Hepatocyte (in vitro differentiated cells): ENCODE measurements around the gene POM121L2. TPM values are rescaled to one million over a fixed set of nuclear protein-coding genes. Genes with fewer than 3 reads are reported as not detected.
A peak's percentile ranks its signal among the peaks of the same experiment; 100 is the strongest.

ENCODE experiments used
- DNase-seq: peaks from one replicate; pipeline ENCODE4 v3.0.0-alpha.2; 2016; ENCODE audit warnings: low spot score
- H2AFZ ChIP-seq: fragments of 200-600 bp; sonication (generic); 2 replicates; pipeline ENCODE4 v1.6.0; 2016; ENCODE audit warnings: antibody characterized with exemption, mild to moderate bottlenecking
- H3K27ac ChIP-seq: fragments of 200-600 bp; sonication (generic); 2 replicates; pipeline ENCODE4 v1.5.1; 2016; ENCODE audit warnings: mild to moderate bottlenecking
- H3K27me3 ChIP-seq: fragments of 200-600 bp; sonication (generic); 2 replicates; pipeline ENCODE4 v1.6.1; 2016
- H3K36me3 ChIP-seq: fragments of 200-600 bp; sonication (generic); replicated peaks from 2 replicates; pipeline ENCODE4 v1.5.1; 2016; ENCODE audit warnings: low read depth; ENCODE audit not compliant: insufficient read depth
- H3K4me1 ChIP-seq: fragments of 200-600 bp; sonication (generic); 2 replicates; pipeline ENCODE4 v1.5.1; 2016; ENCODE audit warnings: mild to moderate bottlenecking, moderate library complexity; ENCODE audit not compliant: insufficient read depth
- H3K4me2 ChIP-seq: fragments of 200-600 bp; sonication (generic); 2 replicates; pipeline ENCODE4 v1.6.0; 2016
- H3K4me3 ChIP-seq: fragments of 200-600 bp; sonication (generic); 2 replicates; pipeline ENCODE4 v1.5.1; 2016; ENCODE audit warnings: mild to moderate bottlenecking
- H3K79me2 ChIP-seq: fragments of 200-600 bp; sonication (generic); 2 replicates; pipeline ENCODE4 v1.6.0; 2017; ENCODE audit warnings: mild to moderate bottlenecking
- H3K9me2 ChIP-seq: fragments of 200-600 bp; sonication (generic); replicated peaks from 2 replicates; pipeline ENCODE4 v1.6.0; 2017; ENCODE audit warnings: mild to moderate bottlenecking; ENCODE audit not compliant: insufficient read depth
- H3K9me3 ChIP-seq: fragments of 200-600 bp; sonication (generic); 2 replicates; pipeline ENCODE4 v1.5.1; 2016; ENCODE audit warnings: low read depth, mild to moderate bottlenecking
- H4K20me1 ChIP-seq: fragments of 200-600 bp; sonication (generic); 2 replicates; pipeline ENCODE4 v1.6.0; 2016; ENCODE audit warnings: mild to moderate bottlenecking; ENCODE audit not compliant: insufficient read depth, poor library complexity, severe bottlenecking
- CTCF ChIP-seq: fragments of 200-600 bp; sonication (generic); IDR thresholded peaks from 2 replicates; pipeline ENCODE4 v1.5.1; 2016; ENCODE audit warnings: antibody characterized with exemption, mild to moderate bottlenecking; ENCODE audit not compliant: poor library complexity
- EZH2 ChIP-seq: fragments of 200-600 bp; sonication (generic); IDR thresholded peaks from 2 replicates; pipeline ENCODE4 v1.6.1; 2016; ENCODE audit warnings: antibody characterized with exemption, mild to moderate bottlenecking, borderline replicate concordance
- EZH2phosphoT487 ChIP-seq: fragments of 200-600 bp; sonication (generic); IDR thresholded peaks from one replicate; pipeline ENCODE4 v1.6.1; 2018; ENCODE audit warnings: antibody characterized with exemption, mild to moderate bottlenecking, low read depth, moderate library complexity; ENCODE audit not compliant: unreplicated experiment, severe bottlenecking
- WGBS: methylation state at CpG from one replicate; pipeline ENCODE4 v1.1.6; 2016; ENCODE audit warnings: low lambda C conversion rate; ENCODE audit errors: missing lambda C conversion rate; 5-methylcytosine and 5-hydroxymethylcytosine counted together
- polyA plus RNA-seq: library from polyadenylated mRNA; unstranded; fragments of >200 nt; fragmentation: Nextera tagmentation; extraction: Ambion mirVana; gene quantifications from 2 replicates; pipeline ENCODE4 v1.2.1, GENCODE V29; 2016
- total RNA-seq: library from RNA; depleted of rRNA; stranded (reverse); fragments of >200 nt; gene quantifications from 2 replicates; pipeline ENCODE4 v1.2.3, GENCODE V29; 2014

Gene POM121L2
- total and polyA plus RNA-seq, 2 experiments from 2014 or later: not detected

- no peaks in the 10 kb centered on the region for H3K36me3 ChIP-seq
- TF ChIP-seq EZH2: no peak
- TF ChIP-seq CTCF: no peak
- TF ChIP-seq EZH2phosphoT487: no peak
- peaks cover 17% of the 10 kb centered on the region for H3K9me3 ChIP-seq
- no peak overlapping the region for H3K27ac ChIP-seq
- H3K27me3 ChIP-seq: no peaks in the 10 kb centered on the region
- H3K9me2 ChIP-seq: no peaks in the 10 kb centered on the region
- no peaks in the 10 kb centered on the region for H3K79me2 ChIP-seq
- H4K20me1 ChIP-seq: no peaks in the 10 kb centered on the region
- H3K4me3 ChIP-seq: no peak overlapping the region
- H2AFZ ChIP-seq: no peak overlapping the region
- WGBS: 68% methylated on average over 4 of the region's 4 CpGs
- no peak for DNase-seq
- H3K4me2 ChIP-seq: no peak overlapping the region
- H3K4me1 ChIP-seq: no peaks in the 10 kb centered on the region
Measured at GRCh38 chr6:27352850-27353249, 40.8 kb upstream of the POM121L2 start.

GRCh38 chr6:27334141-27334540 lies 22.1 kb upstream of the POM121L2 start:
- Histone ChIP-seq H3K9me2 (no peaks in the 10 kb centered on the region), H3K4me1 (no peaks in the 10 kb centered on the region), H3K36me3 (no peaks in the 10 kb centered on the region), H3K9me3 (no peaks in the 10 kb centered on the region), H3K27me3 (no peaks in the 10 kb centered on the region), H3K4me2 (no peak overlapping the region), H4K20me1 (no peaks in the 10 kb centered on the region), H3K4me3 (no peak overlapping the region), H2AFZ (no peak overlapping the region), H3K79me2 (no peaks in the 10 kb centered on the region), H3K27ac (no peak overlapping the region)
- WGBS: 86% methylated on average over 10 of the region's 10 CpGs
- DNase-seq: no peak
- TF ChIP-seq EZH2phosphoT487: no peak
- no peak for TF ChIP-seq CTCF
- no peak for TF ChIP-seq EZH2

GRCh38 chr6:27333642-27334040 lies 21.6 kb upstream of the POM121L2 start:
- H3K79me2 ChIP-seq: no peaks in the 10 kb centered on the region
- DNase-seq: no peak
- no peak for TF ChIP-seq EZH2phosphoT487
- TF ChIP-seq EZH2: no peak
- no peak for TF ChIP-seq CTCF
- H4K20me1 ChIP-seq: no peaks in the 10 kb centered on the region
- H3K36me3 ChIP-seq: no peaks in the 10 kb centered on the region
- H3K27me3 ChIP-seq: no peaks in the 10 kb centered on the region
- peak overlapping the region; percentile 75 for H3K4me2 ChIP-seq
- no peaks in the 10 kb centered on the region for H3K9me2 ChIP-seq
- H3K27ac ChIP-seq: no peak overlapping the region
- H3K4me3 ChIP-seq: peak overlapping the region; percentile 47
- WGBS: 76% methylated on average over 3 of the region's 3 CpGs
- no peaks in the 10 kb centered on the region for H3K9me3 ChIP-seq
- peak overlapping the region; percentile 64 for H2AFZ ChIP-seq
- H3K4me1 ChIP-seq: no peaks in the 10 kb centered on the region
